CD4-positive, alpha-beta T cell (primary cell): Measurements from ENCODE around the gene CHID1. TPM values are rescaled to one million over a fixed set of nuclear protein-coding genes. Genes with fewer than 3 reads are reported as not detected.

Experiments
- ATAC-seq: fragments of 200-7000 bp; cut with Tn5 transposase; one replicate; pipeline ENCODE4 v1.10.0; 2022; ENCODE audit warnings: mild to moderate bottlenecking; ENCODE audit not compliant: poor library complexity
- CTCF ChIA-PET: fragments of 350-600 bp; sonication (Branson Sonifier 250); formaldehyde crosslinking; loops from one replicate; lab custom pipeline; 2021; ENCODE audit warnings: antibody characterized with exemption, inconsistent platforms; lab: Charles Lee
- POLR2A ChIA-PET: fragments of 350-600 bp; sonication (Branson Sonifier 250); formaldehyde crosslinking; loops from one replicate; lab custom pipeline; 2021; ENCODE audit warnings: antibody characterized with exemption, inconsistent platforms; lab: Charles Lee
- DNase-seq, 14 experiments: peaks; one replicate each; pipeline ENCODE4 v3.0.0-alpha.2; 2013 to 2020; ENCODE audit warnings: mixed read lengths in 2 of 14
- H3K27ac ChIP-seq, 2 donors: one replicate each; pipeline versions ENCODE4 v1.5.1 to v1.7.0; 2013; ENCODE audit warnings: low read length in 2 of 2, low read depth in 1 of 2, mild to moderate bottlenecking in 1 of 2
- H3K27me3 ChIP-seq, 2 experiments: 1 replicate in 1 of 2; 2 replicates in 1 of 2; pipeline versions ENCODE4 v1.6.1 to v1.7.0; 2013; ENCODE audit warnings: low read length in 2 of 2, control low read depth in 1 of 2, mild to moderate bottlenecking in 1 of 2, moderate library complexity in 1 of 2; ENCODE audit not compliant: insufficient read depth in 2 of 2, control insufficient read depth in 1 of 2
- H3K36me3 ChIP-seq: one replicate; pipeline ENCODE4 v1.6.1; 2013; ENCODE audit warnings: low read length, control low read depth; ENCODE audit not compliant: insufficient read depth
- H3K4me1 ChIP-seq: one replicate; pipeline ENCODE4 v1.6.1; 2013; ENCODE audit warnings: low read length, control low read depth; ENCODE audit not compliant: insufficient read depth
- H3K4me3 ChIP-seq: one replicate; pipeline ENCODE4 v1.5.1; 2013; ENCODE audit warnings: mild to moderate bottlenecking, low read length, moderate library complexity
- H3K9me3 ChIP-seq, 2 experiments: 1 replicate in 1 of 2; 2 replicates in 1 of 2; pipeline versions ENCODE4 v1.6.1 to v1.7.0; 2013; ENCODE audit warnings: low read length in 2 of 2, mild to moderate bottlenecking in 2 of 2, control low read depth in 1 of 2, moderate library complexity in 1 of 2; ENCODE audit not compliant: control insufficient read depth in 1 of 2, insufficient read depth in 1 of 2
- H3K27ac Mint-ChIP-seq: one replicate; pipeline ENCODE4 v1.8.0; 2020; ENCODE audit warnings: mixed read lengths
- H3K27me3 Mint-ChIP-seq: one replicate; pipeline ENCODE4 v1.8.0; 2021; ENCODE audit warnings: mixed read lengths
- H3K36me3 Mint-ChIP-seq: one replicate; pipeline ENCODE4 v1.8.0; 2021; ENCODE audit warnings: low read depth, mixed read lengths
- H3K4me1 Mint-ChIP-seq: one replicate; pipeline ENCODE4 v1.8.0; 2021; ENCODE audit warnings: low read depth, mixed read lengths
- H3K4me3 Mint-ChIP-seq: one replicate; pipeline ENCODE4 v1.8.0; 2020; ENCODE audit warnings: mild to moderate bottlenecking, mixed read lengths
- H3K9me3 Mint-ChIP-seq: one replicate; pipeline ENCODE4 v1.8.0; 2020; ENCODE audit warnings: mixed read lengths
- intact Hi-C, 2 experiments: fragments of 100-400 bp; cut with DNase I in 1 of 2; cut with micrococcal nuclease in 1 of 2; formaldehyde crosslinking; loops; one replicate each; pipeline versions ENCODE4 v1.15.1 to v1.9.0; 2023 to 2025; cut with DNase I, micrococcal nuclease
- total RNA-seq, 174 experiments: library from RNA in 2 of 174; stranded (reverse) in 2 of 174; gene quantifications; one replicate each; pipeline ENCODE4 v1.2.3 and lab custom pipeline; 2021 to 2026
- TF ChIP-seq, protein P1 (sequence below): fragments of 200-600 bp; IDR thresholded peaks from one replicate; pipeline ENCODE4 v1.8.0; 2022; ENCODE audit warnings: antibody characterized with exemption, mild to moderate bottlenecking

Gene CHID1
- total RNA-seq, 2 experiments from 2014 or later, result 17.1 to 22.8 TPM

DNA sequence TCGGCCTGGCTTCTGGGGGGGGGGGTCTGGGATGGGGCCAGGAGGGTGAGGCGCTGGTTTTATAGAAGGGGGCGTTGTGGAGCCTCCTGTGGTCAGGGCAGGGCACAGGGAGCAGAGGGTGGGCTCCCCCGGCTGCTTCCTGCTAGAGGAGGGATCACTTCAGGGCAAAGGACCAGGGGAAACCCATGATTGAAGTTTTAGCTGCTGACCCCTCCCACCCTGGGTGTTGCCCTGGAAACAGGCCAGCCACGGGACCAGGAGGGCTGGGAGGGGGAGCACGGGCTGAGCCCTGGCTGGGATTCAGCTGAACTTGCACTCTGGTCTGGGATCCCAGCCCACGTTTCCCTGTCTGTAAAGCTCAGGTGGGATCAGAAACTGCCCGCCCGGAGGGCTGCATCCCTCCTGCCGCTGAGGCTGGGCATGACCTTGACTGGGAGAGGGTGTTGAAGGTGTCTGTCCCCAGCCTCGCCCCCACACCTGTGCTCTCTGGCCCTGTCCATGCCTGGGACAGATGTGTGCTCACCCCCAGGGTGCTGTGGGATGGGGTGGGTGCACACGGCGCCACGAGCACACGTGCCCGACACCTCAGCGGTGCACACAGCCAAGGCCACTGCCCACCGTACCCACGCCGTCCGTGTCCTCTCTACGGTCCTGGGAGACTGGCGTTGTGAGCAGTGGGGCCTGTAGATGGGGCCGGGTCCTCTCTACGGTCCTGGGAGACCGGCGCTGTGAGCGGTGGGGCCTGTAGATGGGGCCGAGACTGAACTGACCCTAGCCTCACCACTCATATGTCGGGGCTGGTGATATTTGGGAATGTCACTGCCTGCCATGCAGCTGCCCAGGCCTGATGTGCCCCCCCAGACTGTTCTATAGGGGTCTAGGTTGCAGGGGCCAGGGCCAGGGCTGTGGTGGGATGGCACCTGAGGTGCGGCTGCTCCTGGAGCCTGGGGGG, 65.6 kb downstream of the CHID1 start:
- H3K27ac ChIP-seq, result no peak overlapping the region
- peak overlapping the region; percentile 58 for H3K4me3 Mint-ChIP-seq
- H3K4me1 ChIP-seq, result peaks cover 55% of the 10 kb centered on the region
- ATAC-seq (no peak), DNase-seq (peak in 4 of 14 experiments; percentile 20 to 70 (median 46))
- CTCF ChIA-PET, result no interaction called here
- H3K9me3 ChIP-seq, result no peaks in the 10 kb centered on the region
- no peaks in the 10 kb centered on the region for H3K9me3 Mint-ChIP-seq
- H3K27me3 ChIP-seq, result peaks cover 7 to 12% of the 10 kb centered on the region in 2 experiments
- TF ChIP-seq, protein P1, sequence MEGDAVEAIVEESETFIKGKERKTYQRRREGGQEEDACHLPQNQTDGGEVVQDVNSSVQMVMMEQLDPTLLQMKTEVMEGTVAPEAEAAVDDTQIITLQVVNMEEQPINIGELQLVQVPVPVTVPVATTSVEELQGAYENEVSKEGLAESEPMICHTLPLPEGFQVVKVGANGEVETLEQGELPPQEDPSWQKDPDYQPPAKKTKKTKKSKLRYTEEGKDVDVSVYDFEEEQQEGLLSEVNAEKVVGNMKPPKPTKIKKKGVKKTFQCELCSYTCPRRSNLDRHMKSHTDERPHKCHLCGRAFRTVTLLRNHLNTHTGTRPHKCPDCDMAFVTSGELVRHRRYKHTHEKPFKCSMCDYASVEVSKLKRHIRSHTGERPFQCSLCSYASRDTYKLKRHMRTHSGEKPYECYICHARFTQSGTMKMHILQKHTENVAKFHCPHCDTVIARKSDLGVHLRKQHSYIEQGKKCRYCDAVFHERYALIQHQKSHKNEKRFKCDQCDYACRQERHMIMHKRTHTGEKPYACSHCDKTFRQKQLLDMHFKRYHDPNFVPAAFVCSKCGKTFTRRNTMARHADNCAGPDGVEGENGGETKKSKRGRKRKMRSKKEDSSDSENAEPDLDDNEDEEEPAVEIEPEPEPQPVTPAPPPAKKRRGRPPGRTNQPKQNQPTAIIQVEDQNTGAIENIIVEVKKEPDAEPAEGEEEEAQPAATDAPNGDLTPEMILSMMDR, result no peak
- peaks cover 4% of the 10 kb centered on the region for H3K27me3 Mint-ChIP-seq
- peaks cover 6% of the 10 kb centered on the region for H3K36me3 ChIP-seq
- H3K36me3 Mint-ChIP-seq, result peaks cover 10% of the 10 kb centered on the region
- no peak overlapping the region for H3K4me3 ChIP-seq
- intact Hi-C loops, result loop anchor here (5.0 to 10.0 kb wide), 5 partner anchors 80 to 730 kb away; partner anchors contain the start of genes AP2A2 (in 1 of the 2) and DUSP8 (in 1 of the 2)
- peaks cover 10% of the 10 kb centered on the region for H3K4me1 Mint-ChIP-seq
- H3K27ac Mint-ChIP-seq, result no peak overlapping the region
- POLR2A ChIA-PET, result interaction anchor here (2.5 to 7.6 kb wide), 3 partner anchors 15 to 26 kb away, joined by 8 to 71 read pairs (median 49); partner anchors contain the start of genes CD151, CRACR2B and PNPLA2

DNA sequence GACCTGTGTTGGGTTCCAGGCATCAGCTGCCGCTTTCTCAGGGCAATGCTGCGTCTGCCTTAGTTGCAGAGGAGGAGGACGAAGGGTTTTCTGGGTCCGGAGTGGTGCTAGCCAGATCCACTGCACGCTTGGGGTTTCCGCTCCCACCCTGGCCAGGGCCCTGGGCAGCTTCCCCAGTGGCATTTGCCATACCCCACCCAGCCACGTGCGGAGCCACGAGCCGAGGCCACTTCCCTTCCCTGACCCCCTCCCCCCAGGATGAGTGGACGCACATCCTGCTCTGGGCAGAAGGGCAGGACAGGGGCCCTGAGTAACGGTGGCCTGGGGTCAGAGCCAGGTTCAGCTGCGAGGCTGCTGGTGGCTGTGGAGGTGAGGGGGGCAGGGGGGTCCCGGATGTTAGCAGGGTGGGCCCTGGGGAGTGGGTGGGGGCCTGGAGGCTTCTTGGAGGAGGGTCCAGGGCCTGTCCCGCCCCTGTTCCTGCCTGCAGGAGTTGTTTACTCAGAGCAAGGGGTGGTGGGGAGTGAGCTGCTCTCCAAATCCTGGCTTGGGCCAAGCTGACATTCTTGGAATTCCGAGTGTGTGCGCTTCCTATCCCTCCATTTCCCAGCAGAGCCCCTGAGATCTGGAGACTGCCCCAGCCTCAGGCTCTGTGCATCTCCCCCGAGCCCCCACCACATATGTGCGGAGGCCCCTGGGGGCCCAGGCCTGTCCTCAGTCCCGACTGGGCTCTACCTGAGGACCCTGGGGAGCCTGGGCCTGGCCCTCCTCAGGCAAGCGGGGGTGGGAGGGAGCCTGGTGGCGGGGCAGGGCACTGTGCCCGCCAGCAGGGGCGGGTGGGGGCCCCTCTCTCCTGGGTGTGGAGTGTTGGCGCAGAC, 66.6 kb downstream of the CHID1 start:
- POLR2A ChIA-PET, result interaction anchor here (1.3 to 7.6 kb wide), 4 partner anchors 14 to 67 kb away, joined by 3 to 71 read pairs (median 30); partner anchors contain the start of genes CD151, CRACR2B, PNPLA2 and RPLP2
- peak overlapping the region; percentile 39 for H3K27ac Mint-ChIP-seq
- peak overlapping the region; percentile 5 for H3K4me3 ChIP-seq
- intact Hi-C loops, result loop anchor here (2.0 to 10.0 kb wide), 5 partner anchors 35 to 731 kb away; partner anchors contain the start of genes AP2A2 (in 1 of the 2), DUSP8 (in 1 of the 2) and RPLP2 (in 1 of the 2)
- H3K36me3 Mint-ChIP-seq, result peaks cover 17% of the 10 kb centered on the region
- H3K27ac ChIP-seq, result no peak overlapping the region
- peaks cover 10% of the 10 kb centered on the region for H3K4me1 Mint-ChIP-seq
- H3K9me3 ChIP-seq, result no peaks in the 10 kb centered on the region
- CTCF ChIA-PET, result interaction anchor here (1.4 kb wide), 1 partner anchor 25 kb away, joined by 4 read pairs; no protein-coding TSS in a partner anchor
- TF ChIP-seq, protein P1, result no peak
- peaks cover 4% of the 10 kb centered on the region for H3K27me3 Mint-ChIP-seq
- H3K4me3 Mint-ChIP-seq, result peak overlapping the region; percentile 79
- peaks cover 15% of the 10 kb centered on the region for H3K36me3 ChIP-seq
- DNase-seq (peak in 2 of 14 experiments; percentile 61 to 67), ATAC-seq (no peak)
- peaks cover 56% of the 10 kb centered on the region for H3K4me1 ChIP-seq
- peaks cover 5 to 8% of the 10 kb centered on the region in 2 experiments for H3K27me3 ChIP-seq
- H3K9me3 Mint-ChIP-seq, result no peaks in the 10 kb centered on the region
